Left lung (tissue), 10 donors: Measurements from ENCODE around the gene SPOCK1. TPM values are rescaled to one million over a fixed set of nuclear protein-coding genes. Genes with fewer than 3 reads are reported as not detected.

Experiments
- ATAC-seq: fragments of 200-7000 bp; cut with Tn5 transposase; one replicate; pipeline ENCODE4 v1.9.1; 2020; ENCODE audit warnings: moderate library complexity
- DNase-seq, 4 donors: peaks; one replicate each; pipeline ENCODE4 v3.0.0-alpha.2; 2013 to 2020
- H3K27ac ChIP-seq, 2 donors: fragments of 200-600 bp; sonication (generic) in 1 of 2; one replicate each; pipeline versions ENCODE4 v1.5.0 to v1.8.0; 2020 to 2021
- H3K27me3 ChIP-seq, 2 donors: fragments of 200-600 bp; sonication (generic) in 1 of 2; one replicate each; pipeline versions ENCODE4 v1.5.0 to v1.8.0; 2020 to 2021
- H3K36me3 ChIP-seq, 2 donors: fragments of 200-600 bp; sonication (generic) in 1 of 2; one replicate each; pipeline versions ENCODE4 v1.5.0 to v1.8.0; 2020 to 2021
- H3K4me1 ChIP-seq, 2 donors: fragments of 200-600 bp; one replicate each; pipeline ENCODE4 v1.8.0; 2021
- H3K4me3 ChIP-seq, 2 donors: fragments of 200-600 bp; sonication (generic) in 1 of 2; one replicate each; pipeline versions ENCODE4 v1.5.0 to v1.8.0; 2020 to 2021; ENCODE audit warnings: mild to moderate bottlenecking in 1 of 2
- H3K9me3 ChIP-seq, 2 donors: fragments of 200-600 bp; sonication (generic) in 1 of 2; one replicate each; pipeline versions ENCODE4 v1.5.0 to v1.8.0; 2020 to 2021
- CTCF ChIP-seq, 2 donors: fragments of 200-600 bp; sonication (generic) in 1 of 2; IDR thresholded peaks; one replicate each; pipeline versions ENCODE4 v1.5.0 to v1.8.0; 2021; ENCODE audit warnings: antibody characterized with exemption in 2 of 2
- intact Hi-C, 2 donors: fragments of 100-400 bp; cut with DNase I; formaldehyde crosslinking; loops; one replicate each; pipeline versions ENCODE4 v1.11.2 to v1.14.2; 2022
- polyA plus RNA-seq, 6 donors: library from polyadenylated mRNA; unstranded; fragments of 120-200 nt; gene quantifications; one replicate each; pipeline ENCODE4 v1.2.1, GENCODE V29; 2013; ENCODE audit not compliant: insufficient read length in 6 of 6
- total RNA-seq, 2 donors: library from RNA; stranded (reverse); fragmentation: NEBNext Ultra II Directional; extraction: Animal tissue kit (Norgen Biotek cat#: 25700); gene quantifications; one replicate each; pipeline ENCODE4 v1.2.1, GENCODE V29; 2021
- donor health status: DM: no; HTN: yes; CAD: no.
- donor health status: DM: no; HTN: no; CAD: no.

The SPOCK1 gene
- total and polyA plus RNA-seq, 8 donors: 0.43 to 7.6 (median 0.73) TPM

DNA sequence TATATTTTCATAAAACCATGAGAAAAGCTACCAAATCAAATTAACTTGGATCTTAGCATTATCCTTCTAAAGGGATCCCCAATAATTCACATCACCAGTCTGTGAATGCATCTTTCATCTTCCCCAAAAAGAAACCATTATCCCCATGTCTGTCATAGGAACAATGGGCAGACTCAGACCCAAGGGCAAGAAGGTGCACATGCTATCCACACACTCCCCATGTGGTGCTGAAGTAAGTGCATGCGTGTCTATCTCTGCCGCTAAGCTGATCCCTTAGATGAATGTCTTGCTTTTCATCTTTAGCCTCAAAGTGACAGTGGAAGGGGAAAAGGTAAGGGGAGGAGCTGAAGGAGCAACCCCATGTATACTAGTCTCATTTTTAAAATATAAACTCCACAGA lies 10.2 kb downstream of the SPOCK1 start:
- Histone ChIP-seq H3K9me3 (no peaks in the 10 kb centered on the region), H3K36me3 (no peaks in the 10 kb centered on the region), H3K27me3 (no peaks in the 10 kb centered on the region), H3K4me1 (no peaks in the 10 kb centered on the region), H3K4me3 (no peak overlapping the region), H3K27ac (no peak overlapping the region)
- ATAC-seq (no peak), DNase-seq (no peak)
- TF ChIP-seq CTCF (IDR thresholded peaks at IDR 0.05): no peak
- intact Hi-C loops: no loop called here

GRCh38 chr5:137488516-137488915 lies 10.6 kb downstream of the SPOCK1 start:
- TF ChIP-seq CTCF (IDR thresholded peaks at IDR 0.05): no peak
- DNase-seq (no peak), ATAC-seq (no peak)
- Histone ChIP-seq H3K36me3 (no peaks in the 10 kb centered on the region), H3K9me3 (no peaks in the 10 kb centered on the region), H3K4me3 (no peak overlapping the region), H3K27me3 (no peaks in the 10 kb centered on the region), H3K27ac (no peak overlapping the region), H3K4me1 (no peaks in the 10 kb centered on the region)
- intact Hi-C loops: no loop called here

- no peak for ATAC-seq
- DNase-seq: no peak
- Histone ChIP-seq H3K27me3 (no peaks in the 10 kb centered on the region), H3K36me3 (no peaks in the 10 kb centered on the region), H3K4me1 (no peaks in the 10 kb centered on the region), H3K4me3 (no peak overlapping the region), H3K9me3 (no peaks in the 10 kb centered on the region), H3K27ac (no peak overlapping the region)
- intact Hi-C loops: no loop called here
- no peak for TF ChIP-seq CTCF (IDR thresholded peaks at IDR 0.05)
These were observed 11.5 kb downstream of the SPOCK1 start for GRCh38 chr5:137487600-137487999.

GRCh38 chr5:137486707-137487106 lies 12.4 kb downstream of the SPOCK1 start:
- Histone ChIP-seq H3K36me3 (no peaks in the 10 kb centered on the region), H3K4me1 (no peaks in the 10 kb centered on the region), H3K9me3 (no peaks in the 10 kb centered on the region), H3K27ac (no peak overlapping the region), H3K27me3 (no peaks in the 10 kb centered on the region), H3K4me3 (no peak overlapping the region)
- TF ChIP-seq CTCF (IDR thresholded peaks at IDR 0.05): no peak
- ATAC-seq (no peak), DNase-seq (no peak)
- intact Hi-C loops: no loop called here

- intact Hi-C loops: no loop called here
- DNase-seq (no peak), ATAC-seq (no peak)
- no peaks in the 10 kb centered on the region for H3K27me3 ChIP-seq
- H3K36me3 ChIP-seq: no peaks in the 10 kb centered on the region
- no peaks in the 10 kb centered on the region for H3K9me3 ChIP-seq
- H3K4me3 ChIP-seq: no peak overlapping the region
- no peak overlapping the region for H3K27ac ChIP-seq
- TF ChIP-seq CTCF (IDR thresholded peaks at IDR 0.05): no peak
- H3K4me1 ChIP-seq: no peaks in the 10 kb centered on the region
These were observed 17.5 kb downstream of the SPOCK1 start for GRCh38 chr5:137481596-137481995.
